GM18517 (cell line): ENCODE measurements around the gene HOXB9.

Experiments used
- ATAC-seq: cut with Tn5 transposase; IDR thresholded peaks from one replicate; pipeline ENCODE4 v1.9.1; 2021; ENCODE audit warnings: mild to moderate bottlenecking, moderate library complexity; ENCODE audit not compliant: unreplicated experiment

The HOXB9 gene

GRCh38 chr17:48599354-48599753, 26.8 kb downstream of the HOXB9 start:
- ATAC-seq, result no peak

GRCh38 chr17:48598736-48599135, 27.4 kb downstream of the HOXB9 start:
- ATAC-seq, result no peak

DNA sequence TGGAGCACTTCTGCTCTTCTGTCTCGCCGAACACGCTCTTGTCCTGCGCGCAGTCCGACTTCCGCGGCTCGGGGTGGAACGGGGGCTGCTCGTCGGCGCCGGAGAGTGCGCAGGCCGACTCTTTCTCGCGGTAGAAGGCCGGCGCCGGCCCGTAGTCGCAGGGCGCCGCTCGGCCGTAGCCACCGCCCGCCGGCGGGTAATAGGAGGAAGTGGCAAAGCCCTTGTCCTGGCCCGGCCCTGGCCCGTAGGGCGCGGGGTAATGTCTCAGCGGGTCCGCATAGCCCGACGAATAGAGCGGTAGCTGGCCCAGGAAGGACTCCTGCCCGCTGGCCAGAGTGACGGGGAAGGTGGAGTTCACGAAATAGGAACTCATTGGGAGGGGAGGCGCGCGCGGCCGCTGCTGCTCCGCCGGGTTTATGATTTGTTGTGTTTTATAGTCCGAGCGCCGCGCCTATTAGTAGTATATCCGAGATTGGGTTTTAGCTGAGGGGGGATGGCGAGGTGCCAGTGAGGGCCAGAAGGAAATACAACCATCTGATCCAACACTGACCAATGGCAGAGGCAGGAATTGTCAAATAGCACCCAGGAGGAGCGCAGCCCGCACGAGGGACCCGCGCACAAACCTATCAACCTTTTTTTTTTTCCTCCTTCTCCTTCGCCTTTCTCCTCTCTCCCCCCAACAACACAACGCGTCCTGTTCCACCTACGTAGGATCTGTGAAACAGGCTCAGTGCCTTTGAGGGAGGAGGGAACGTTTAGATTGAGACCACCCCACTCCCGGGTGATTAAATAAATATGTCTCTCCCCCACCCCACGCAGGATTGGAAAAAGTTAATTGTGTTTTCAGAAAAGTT, 28.2 kb downstream of the HOXB9 start:
- no peak for ATAC-seq

- no peak for ATAC-seq
Measured at GRCh38 chr17:48597528-48597777, 28.7 kb downstream of the HOXB9 start.

GRCh38 chr17:48596735-48597527, 29.2 kb downstream of the HOXB9 start:
- no peak for ATAC-seq

- no peak for ATAC-seq
Measured at GRCh38 chr17:48596000-48596734, 30.0 kb downstream of the HOXB9 start.

DNA sequence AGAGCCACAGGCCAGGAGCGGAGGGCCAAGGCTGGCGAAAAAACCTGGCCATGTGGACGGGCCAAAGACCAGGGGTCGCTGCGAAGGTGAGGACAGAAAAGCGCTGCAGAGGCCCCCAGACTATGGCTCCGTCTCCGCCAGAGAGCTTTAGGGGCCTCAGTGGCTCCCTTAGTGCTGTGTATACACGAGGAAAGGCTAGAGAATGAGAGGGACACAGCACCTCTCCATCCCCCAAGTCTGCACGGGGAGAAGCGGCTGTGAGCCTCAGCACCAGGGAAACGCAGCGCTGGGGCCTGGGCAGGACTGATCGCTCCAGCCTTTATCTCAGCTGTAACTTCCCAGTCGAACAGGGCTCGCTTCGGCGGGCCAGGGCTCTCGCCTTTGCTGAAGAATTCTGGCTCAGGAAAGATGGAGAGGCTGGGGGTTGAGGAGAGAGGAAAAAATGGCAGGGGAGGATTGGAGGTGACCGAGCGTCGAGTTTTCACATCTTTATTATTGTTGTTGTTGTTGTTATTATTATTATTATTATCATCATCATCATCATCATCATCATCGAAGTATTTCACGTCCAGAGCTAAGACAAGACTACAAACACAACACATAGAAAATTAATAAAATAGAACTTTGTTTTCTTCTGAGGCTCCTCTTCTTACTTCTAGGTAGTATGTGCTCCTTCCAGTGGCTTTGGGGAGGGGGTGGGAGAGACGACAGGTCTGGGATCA, 30.7 kb downstream of the HOXB9 start:
- ATAC-seq, result no peak

- no peak for ATAC-seq
Measured at GRCh38 chr17:48594538-48595277, 31.4 kb downstream of the HOXB9 start.

- peak; percentile 42 for ATAC-seq
Measured at GRCh38 chr17:48593840-48594537, 32.2 kb downstream of the HOXB9 start.

GRCh38 chr17:48593126-48593829, 32.9 kb downstream of the HOXB9 start, which contains the start of gene HOXB5:
TSS of gene HOXB5 (minus strand) at chr17:48593779. CDS start at chr17:48593682, 97 bp downstream.
- ATAC-seq, result no peak

GRCh38 chr17:48592577-48592976, 33.6 kb downstream of the HOXB9 start:
- ATAC-seq, result no peak

- ATAC-seq, result no peak
Measured at GRCh38 chr17:48592057-48592514, 34.1 kb downstream of the HOXB9 start.

DNA sequence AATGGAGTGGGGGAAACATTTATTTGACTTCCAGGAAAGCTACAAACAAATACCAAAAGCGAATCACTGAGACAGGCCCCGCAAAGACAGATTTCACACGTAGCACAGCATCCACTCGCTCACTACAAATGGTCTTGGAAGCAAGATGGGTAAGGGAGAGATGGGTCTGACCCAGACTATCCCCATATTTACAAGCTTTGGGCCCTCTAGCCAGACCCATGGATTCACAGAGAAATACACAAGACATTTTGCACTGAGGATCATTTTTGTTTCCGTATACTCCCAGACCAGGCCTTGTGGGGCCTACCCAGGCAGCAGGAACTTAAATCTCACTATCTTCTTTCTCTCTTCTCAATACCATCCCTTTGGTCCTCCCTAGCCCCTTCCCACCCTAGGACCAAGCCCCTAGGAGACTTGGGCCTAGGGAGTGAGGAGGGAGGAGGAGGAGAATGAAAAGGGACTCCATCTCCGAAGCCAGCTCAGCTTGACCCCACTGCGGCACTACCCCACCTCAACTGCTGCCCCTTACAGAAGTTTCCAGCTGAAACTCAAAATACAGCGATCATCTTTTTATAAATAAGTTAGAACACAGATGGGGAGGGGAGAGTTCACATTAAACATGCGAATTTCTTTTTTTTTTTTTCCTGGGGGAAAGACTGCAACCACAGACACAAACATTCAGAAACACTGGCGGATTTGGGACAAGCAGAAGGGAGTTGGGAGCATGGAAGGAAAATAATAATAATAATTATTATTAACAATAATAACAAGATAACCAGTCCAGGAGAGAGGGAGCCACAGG, 34.7 kb downstream of the HOXB9 start:
- ATAC-seq, result no peak

- ATAC-seq, result no peak
Measured at GRCh38 chr17:48590607-48591161, 35.5 kb downstream of the HOXB9 start.

DNA sequence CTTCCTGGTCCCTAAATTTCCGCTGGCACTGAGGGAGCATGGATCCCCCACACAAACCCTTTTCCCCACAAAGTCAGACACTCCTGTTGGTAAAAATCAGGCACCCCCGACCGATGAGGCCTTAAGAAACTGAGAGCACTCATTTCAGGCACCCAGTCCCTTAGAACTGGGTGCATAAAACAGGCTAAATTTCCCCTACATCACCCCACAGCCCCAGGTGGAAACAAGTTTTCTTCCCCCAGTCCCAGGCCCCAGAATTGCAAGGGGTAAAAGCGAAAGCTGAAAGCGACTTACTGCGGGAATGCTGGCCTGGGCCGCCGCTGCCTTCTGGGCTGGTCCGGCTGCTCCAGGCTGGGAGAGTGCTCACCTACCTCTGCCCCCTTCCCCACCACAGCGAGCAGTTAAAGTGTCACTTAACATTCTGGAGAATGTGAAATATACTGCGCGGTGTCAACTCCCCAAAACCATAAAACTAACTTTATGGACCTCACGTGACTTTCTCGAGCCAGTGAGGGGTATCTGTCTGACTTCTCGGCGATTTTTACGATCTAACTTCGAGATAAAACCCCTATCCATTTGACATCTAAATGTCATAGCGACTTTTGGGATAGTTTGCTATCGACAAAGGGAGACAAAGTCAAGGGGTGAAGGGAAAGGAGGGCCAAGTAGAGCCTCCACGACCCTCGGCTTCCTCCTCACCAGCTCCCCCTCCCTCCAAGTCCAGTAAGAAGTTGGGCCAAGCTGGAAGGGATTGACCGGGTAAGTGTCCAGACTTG, 36.1 kb downstream of the HOXB9 start, which contains the start of gene HOXB3:
Gene HOXB3 (minus strand): TSS at position 411 of the 776 bp plus-strand sequence. CDS start 37,767 bp downstream, outside the sequence.
- ATAC-seq, result no peak

- no peak for ATAC-seq
Measured at GRCh38 chr17:48589060-48589830, 36.9 kb downstream of the HOXB9 start.
